OCI-LY1 (cell line): ENCODE measurements around the gene CRYL1.

ENCODE experiments used
- EZH2 ChIP-seq: fragments of 200-600 bp; sonication (generic), shearing (Covaris generic); IDR thresholded peaks from 2 replicates; pipeline ENCODE4 v1.8.0; 2017; ENCODE audit warnings: borderline replicate concordance, mixed run types, mild to moderate bottlenecking, antibody characterized with exemption, low read length, moderate library complexity, mixed read lengths
- TF ChIP-seq, protein P1 (sequence below): fragments of 200-600 bp; sonication (generic), shearing (Covaris generic); IDR thresholded peaks from 2 replicates; pipeline ENCODE4 v1.5.1; 2017; ENCODE audit warnings: mild to moderate bottlenecking, antibody characterized with exemption, low read length, moderate library complexity, mixed read lengths

DNA sequence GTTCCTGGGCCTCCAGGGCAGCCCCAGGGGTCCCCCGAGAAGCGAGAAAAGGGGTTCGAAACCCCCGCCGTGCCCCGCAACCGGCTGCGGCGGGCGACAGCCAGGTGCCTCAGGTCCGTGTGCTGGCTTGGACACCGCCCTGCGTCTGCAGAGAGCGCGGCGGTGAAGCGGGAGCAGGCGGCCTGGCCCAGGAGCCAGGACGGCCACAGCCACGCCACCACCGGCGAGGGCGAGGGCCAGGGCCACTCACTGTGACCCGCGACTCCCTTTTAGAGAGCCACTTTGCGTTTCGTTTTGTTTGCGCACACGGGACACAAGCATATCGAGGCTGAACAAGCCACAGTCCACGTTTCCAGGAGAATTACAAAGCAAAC is 110.4 kb downstream of the CRYL1 start:
- TF ChIP-seq, protein P1, sequence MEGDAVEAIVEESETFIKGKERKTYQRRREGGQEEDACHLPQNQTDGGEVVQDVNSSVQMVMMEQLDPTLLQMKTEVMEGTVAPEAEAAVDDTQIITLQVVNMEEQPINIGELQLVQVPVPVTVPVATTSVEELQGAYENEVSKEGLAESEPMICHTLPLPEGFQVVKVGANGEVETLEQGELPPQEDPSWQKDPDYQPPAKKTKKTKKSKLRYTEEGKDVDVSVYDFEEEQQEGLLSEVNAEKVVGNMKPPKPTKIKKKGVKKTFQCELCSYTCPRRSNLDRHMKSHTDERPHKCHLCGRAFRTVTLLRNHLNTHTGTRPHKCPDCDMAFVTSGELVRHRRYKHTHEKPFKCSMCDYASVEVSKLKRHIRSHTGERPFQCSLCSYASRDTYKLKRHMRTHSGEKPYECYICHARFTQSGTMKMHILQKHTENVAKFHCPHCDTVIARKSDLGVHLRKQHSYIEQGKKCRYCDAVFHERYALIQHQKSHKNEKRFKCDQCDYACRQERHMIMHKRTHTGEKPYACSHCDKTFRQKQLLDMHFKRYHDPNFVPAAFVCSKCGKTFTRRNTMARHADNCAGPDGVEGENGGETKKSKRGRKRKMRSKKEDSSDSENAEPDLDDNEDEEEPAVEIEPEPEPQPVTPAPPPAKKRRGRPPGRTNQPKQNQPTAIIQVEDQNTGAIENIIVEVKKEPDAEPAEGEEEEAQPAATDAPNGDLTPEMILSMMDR, result no peak
- TF ChIP-seq EZH2, result no peak
